Measurements from ENCODE around the gene ADPRH. TPM values are rescaled to one million over a fixed set of nuclear protein-coding genes. Genes with fewer than 3 reads are reported as not detected.

The ADPRH gene
- total RNA-seq (2014; rRNA removed), result 4.7 and 5.6 TPM in 2 replicates
- Bru-seq, nascent RNA, result percentile 55 among the genes with signal in this experiment
- percentile 73 among the genes with signal in this experiment for BruChase-seq, experiment 1, labeled RNA remaining after a 6-hour chase
- percentile 62 among the genes with signal in this experiment for BruChase-seq, experiment 2, labeled RNA remaining after a 2-hour chase
- long read RNA-seq, transcript ADPRH-205 (4 exons, 1,501 nt), result major isoform, 33 of 54 reads
- long read RNA-seq, transcript ADPRH-201 (5 exons, 3,439 nt), result minor isoform, 16 of 54 reads
- long read RNA-seq, partial matches to known transcripts, result 3 of 54 reads
- long read RNA-seq, other reads (novel, unspliced or antisense), result 2 of 54 reads

GRCh38 chr3:119579366-119580066 is at the start of gene ADPRH:
ADPRH (plus strand) TSS chr3:119579492; CDS start chr3:119582170, 2,678 bp downstream.
- Histone ChIP-seq H3K4me2 (ENCODE audit: low read length) (peak within 1 kb of the TSS; percentile 89), H3K9me2 (replicated peaks; ENCODE audit: low read length) (no peaks in the 10 kb centered on the region), H3K9ac (ENCODE audit: low read length) (peak within 1 kb of the TSS; percentile 85), H3K4me3 (ENCODE audit: low read length) (peak within 1 kb of the TSS; percentile 70), H3K36me3 (ENCODE audit: low read depth, low read length) (no peaks in the 10 kb centered on the region), H2AFZ (ENCODE audit: low read length) (peak within 1 kb of the TSS; percentile 99), H4K20me1 (ENCODE audit: low read length) (no peaks in the 10 kb centered on the region), H3K4me1 (ENCODE audit: insufficient read depth, low read length) (peaks cover 15% of the 10 kb centered on the region), H3K79me2 (ENCODE audit: low read length) (no peaks in the 10 kb centered on the region), H3K27ac (ENCODE audit: low read length) (peak within 1 kb of the TSS; percentile 43), H3K27me3 (ENCODE audit: low read length) (no peaks in the 10 kb centered on the region), H3F3A (ENCODE audit: low read length, unreplicated experiment) (no peaks in the 10 kb centered on the region), H3K9me3 (ENCODE audit: low read length) (no peaks in the 10 kb centered on the region)
- DNase-seq, result peak; percentile 82
- CTCF ChIA-PET, result interaction anchor here (0.6 kb wide), 1 partner anchor 99 kb away, joined by 3 read pairs; no protein-coding TSS in a partner anchor
- intact Hi-C loops (cut with micrococcal nuclease), result loop anchor here (1.0 to 5.0 kb wide), 3 partner anchors 48 to 97 kb away; partner anchors contain the start of gene COX17
- no peak for TF ChIP-seq EZH2 (IDR thresholded peaks at IDR 0.05; ENCODE audit: low read length, unreplicated experiment)
- peak; percentile 86; the same call in 1 of the 2 replicates for TF ChIP-seq EZH2phosphoT487 (IDR thresholded peaks at IDR 0.05; ENCODE audit: borderline replicate concordance, low read length)
- POLR2A ChIA-PET (ENCODE audit: unreplicated experiment), result interaction anchor here (0.6 to 0.7 kb wide), 2 partner anchors 9 to 570 kb away, joined by 5 to 6 read pairs; no protein-coding TSS in a partner anchor
- BruUV-seq (replicated peaks), result TSS peak; percentile 86
- peak; percentile 92 for ATAC-seq

- H3K4me1 ChIP-seq (ENCODE audit: insufficient read depth, low read length), result no peaks in the 10 kb centered on the region
- H3F3A ChIP-seq (ENCODE audit: low read length, unreplicated experiment), result no peaks in the 10 kb centered on the region
- BruUV-seq (replicated peaks), result no TSS peak
- H3K4me3 ChIP-seq (ENCODE audit: low read length), result no peak overlapping the region
- H3K9me3 ChIP-seq (ENCODE audit: low read length), result no peaks in the 10 kb centered on the region
- no peak for DNase-seq
- H3K27ac ChIP-seq (ENCODE audit: low read length), result no peak overlapping the region
- no peaks in the 10 kb centered on the region for H4K20me1 ChIP-seq (ENCODE audit: low read length)
- H3K36me3 ChIP-seq (ENCODE audit: low read depth, low read length), result no peaks in the 10 kb centered on the region
- intact Hi-C loops (cut with micrococcal nuclease), result no loop called here
- H3K9ac ChIP-seq (ENCODE audit: low read length), result no peak overlapping the region
- no peak for ATAC-seq
- no peak overlapping the region for H2AFZ ChIP-seq (ENCODE audit: low read length)
- ChIA-PET CTCF (no interaction called here), POLR2A (ENCODE audit: unreplicated experiment) (no interaction called here)
- H3K79me2 ChIP-seq (ENCODE audit: low read length), result no peaks in the 10 kb centered on the region
- H3K27me3 ChIP-seq (ENCODE audit: low read length), result no peaks in the 10 kb centered on the region
- TF ChIP-seq EZH2 (IDR thresholded peaks at IDR 0.05; ENCODE audit: low read length, unreplicated experiment) (no peak), CTCF (conservative IDR thresholded peaks at IDR 0.05; ENCODE audit: low read depth, low read length) (no peak), EZH2phosphoT487 (IDR thresholded peaks at IDR 0.05; ENCODE audit: borderline replicate concordance, low read length) (no peak)
- H3K9me2 ChIP-seq (replicated peaks; ENCODE audit: low read length), result no peaks in the 10 kb centered on the region
- no peak overlapping the region for H3K4me2 ChIP-seq (ENCODE audit: low read length)
Measured at GRCh38 chr3:119529883-119530282, 49.4 kb upstream of the ADPRH start.

GRCh38 chr3:119530456-119530855 is 48.8 kb upstream of the ADPRH start:
- Histone ChIP-seq H3K79me2 (ENCODE audit: low read length) (no peaks in the 10 kb centered on the region), H3K9me2 (replicated peaks; ENCODE audit: low read length) (no peaks in the 10 kb centered on the region), H2AFZ (ENCODE audit: low read length) (no peak overlapping the region), H3K4me2 (ENCODE audit: low read length) (no peak overlapping the region), H3K27ac (ENCODE audit: low read length) (no peak overlapping the region), H3K4me3 (ENCODE audit: low read length) (no peak overlapping the region), H3K27me3 (ENCODE audit: low read length) (no peaks in the 10 kb centered on the region), H3K9me3 (ENCODE audit: low read length) (no peaks in the 10 kb centered on the region), H3K9ac (ENCODE audit: low read length) (no peak overlapping the region), H3K36me3 (ENCODE audit: low read depth, low read length) (no peaks in the 10 kb centered on the region), H4K20me1 (ENCODE audit: low read length) (no peaks in the 10 kb centered on the region), H3K4me1 (ENCODE audit: insufficient read depth, low read length) (no peaks in the 10 kb centered on the region), H3F3A (ENCODE audit: low read length, unreplicated experiment) (no peaks in the 10 kb centered on the region)
- ChIA-PET POLR2A (ENCODE audit: unreplicated experiment) (no interaction called here), CTCF (no interaction called here)
- no peak for DNase-seq
- intact Hi-C loops (cut with micrococcal nuclease), result no loop called here
- no TSS peak for BruUV-seq (replicated peaks)
- ATAC-seq, result no peak
- TF ChIP-seq CTCF (conservative IDR thresholded peaks at IDR 0.05; ENCODE audit: low read depth, low read length) (no peak), EZH2 (IDR thresholded peaks at IDR 0.05; ENCODE audit: low read length, unreplicated experiment) (no peak), EZH2phosphoT487 (IDR thresholded peaks at IDR 0.05; ENCODE audit: borderline replicate concordance, low read length) (no peak)

All from PC-3 (cell line).